T-cell (primary cell): ENCODE results near the gene PPP1R9B. TPM values are rescaled to one million over a fixed set of nuclear protein-coding genes. Genes with fewer than 3 reads are reported as not detected.

ENCODE experiments used
- ATAC-seq, 4 experiments: fragments of 200-7000 bp in 3 of 4; fragments of 150-1000 bp in 1 of 4; cut with Tn5 transposase; replicated peaks in 1 of 4; 1 replicate in 3 of 4; 2 replicates in 1 of 4; pipeline ENCODE4 v1.10.0; 2021; ENCODE audit warnings: moderate library complexity in 3 of 4, mild to moderate bottlenecking in 2 of 4, moderate number of reproducible peaks in 1 of 4
- CTCF ChIA-PET, 2 donors: fragments of 300-600 bp; sonication (Branson Sonifier 250); formaldehyde crosslinking; loops; one replicate each; lab custom pipeline; 2022; ENCODE audit warnings: antibody characterized with exemption in 2 of 2; lab: Charles Lee
- POLR2A ChIA-PET, 2 donors: fragments of 300-600 bp; sonication (Branson Sonifier 250); formaldehyde crosslinking; loops; one replicate each; lab custom pipeline; 2022; ENCODE audit warnings: antibody characterized with exemption in 2 of 2; lab: Charles Lee
- DNase-seq, 35 experiments: peaks; one replicate each; pipeline versions ENCODE4 v3.0.0 to v3.0.0-alpha.2; 2013 to 2023
- H3K27ac ChIP-seq: one replicate; pipeline ENCODE4 v1.5.1; 2013; ENCODE audit warnings: low read length
- H3K27me3 ChIP-seq, 2 experiments: replicated peaks in 1 of 2; 1 replicate in 1 of 2; 2 replicates in 1 of 2; pipeline versions ENCODE4 v1.6.1 to v1.7.0; 2013; ENCODE audit warnings: low read length in 1 of 2, mixed read lengths in 1 of 2; ENCODE audit not compliant: control insufficient read depth in 2 of 2, insufficient read depth in 2 of 2; ENCODE audit errors: extremely low read depth in 1 of 2
- H3K36me3 ChIP-seq, 2 donors: 1 replicate in 1 of 2; 2 replicates in 1 of 2; pipeline versions ENCODE4 v1.6.1 to v1.7.0; 2013; ENCODE audit warnings: low read length in 1 of 2; ENCODE audit not compliant: control insufficient read depth in 2 of 2, insufficient read depth in 1 of 2; ENCODE audit errors: extremely low read depth in 1 of 2
- H3K4me1 ChIP-seq, 2 experiments: 1 replicate in 1 of 2; 2 replicates in 1 of 2; pipeline versions ENCODE4 v1.6.1 to v1.7.0; 2013; ENCODE audit warnings: low read length in 2 of 2, mixed read lengths in 1 of 2; ENCODE audit not compliant: insufficient read depth in 2 of 2, control insufficient read depth in 1 of 2; ENCODE audit errors: extremely low read depth in 1 of 2
- H3K4me3 ChIP-seq, 2 donors: 1 replicate in 1 of 2; 2 replicates in 1 of 2; pipeline versions ENCODE4 v1.5.1 to v1.7.0; 2013; ENCODE audit warnings: mild to moderate bottlenecking in 2 of 2, low read length in 1 of 2, moderate library complexity in 1 of 2; ENCODE audit not compliant: control insufficient read depth in 1 of 2; ENCODE audit errors: extremely low read depth in 1 of 2
- H3K9me3 ChIP-seq: 2 replicates; pipeline ENCODE4 v1.7.0; 2013
- H3K27ac Mint-ChIP-seq, 2 donors: one replicate each; pipeline ENCODE4 v1.8.0; 2020 to 2021; ENCODE audit warnings: mild to moderate bottlenecking in 2 of 2, mixed read lengths in 2 of 2
- H3K27me3 Mint-ChIP-seq, 2 donors: one replicate each; pipeline ENCODE4 v1.8.0; 2021 to 2022; ENCODE audit warnings: mixed read lengths in 2 of 2
- H3K36me3 Mint-ChIP-seq: one replicate; pipeline ENCODE4 v1.8.0; 2021; ENCODE audit warnings: mixed read lengths
- H3K4me1 Mint-ChIP-seq, 3 donors: one replicate each; pipeline ENCODE4 v1.8.0; 2020 to 2022; ENCODE audit warnings: mixed read lengths in 3 of 3, mild to moderate bottlenecking in 1 of 3
- H3K4me3 Mint-ChIP-seq, 3 donors: one replicate each; pipeline ENCODE4 v1.8.0; 2020 to 2022; ENCODE audit warnings: mild to moderate bottlenecking in 3 of 3, mixed read lengths in 3 of 3, moderate library complexity in 3 of 3
- H3K9me3 Mint-ChIP-seq, 3 donors: one replicate each; pipeline ENCODE4 v1.8.0; 2020 to 2022; ENCODE audit warnings: mixed read lengths in 3 of 3
- WGBS: methylation state at CpG from one replicate; pipeline ENCODE4 v1.1.5; 2013; ENCODE audit warnings: missing lambda C conversion rate; ENCODE audit not compliant: insufficient coverage; 5-methylcytosine and 5-hydroxymethylcytosine counted together
- total RNA-seq, 35 experiments: library from RNA in 6 of 35; stranded (reverse) in 6 of 35; fragments of 120-200 nt in 1 of 35; gene quantifications; one replicate each; pipeline versions ENCODE4 v1.2.1 to v1.2.4 and lab custom pipeline; 2013 to 2026

PPP1R9B gene
- total RNA-seq, 5 donors from 2014 or later (not counting 1 experiment from before 2014, with no cell fraction given): 69.5 to 95.9 (median 91.3) TPM

GRCh38 chr17:50091918-50092285 is 58.6 kb downstream of the PPP1R9B start:
- no peaks in the 10 kb centered on the region for H3K9me3 Mint-ChIP-seq
- CTCF ChIA-PET: interaction anchor here (0.5 to 1.9 kb wide), 7 partner anchors 14 to 835 kb away, joined by 3 to 6 read pairs (median 3); no protein-coding TSS in a partner anchor
- Histone ChIP-seq H3K4me1 (peaks cover 5 to 20% of the 10 kb centered on the region in 2 experiments), H3K4me3 (no peak overlapping the region), H3K9me3 (no peaks in the 10 kb centered on the region), H3K27ac (no peak overlapping the region), H3K36me3 (no peaks in the 10 kb centered on the region), H3K27me3 (peaks cover 0 to 5% of the 10 kb centered on the region in 2 experiments)
- no peaks in the 10 kb centered on the region for H3K27me3 Mint-ChIP-seq
- no peak for DNase-seq
- no CpG with 5 or more reads among the region's 2 CpGs for WGBS
- no peak for ATAC-seq
- POLR2A ChIA-PET: no interaction called here
- peaks cover 23 to 36% (median 23%) of the 10 kb centered on the region in 3 donors for H3K4me1 Mint-ChIP-seq
- H3K36me3 Mint-ChIP-seq: no peaks in the 10 kb centered on the region
- no peak overlapping the region for H3K4me3 Mint-ChIP-seq
- H3K27ac Mint-ChIP-seq: no peak overlapping the region

GRCh38 chr17:50090971-50091917 is 59.2 kb downstream of the PPP1R9B start:
- H3K4me3 Mint-ChIP-seq: no peak overlapping the region
- ATAC-seq: no peak
- POLR2A ChIA-PET: interaction anchor here in 1 of 2 donors (0.6 kb wide), 1 partner anchor 338 kb away, joined by 6 read pairs; no protein-coding TSS in a partner anchor
- peaks cover 16 to 30% (median 17%) of the 10 kb centered on the region in 3 donors for H3K4me1 Mint-ChIP-seq
- no peaks in the 10 kb centered on the region for H3K36me3 ChIP-seq
- H3K27ac ChIP-seq: no peak overlapping the region
- H3K9me3 Mint-ChIP-seq: no peaks in the 10 kb centered on the region
- no peaks in the 10 kb centered on the region for H3K9me3 ChIP-seq
- no peak overlapping the region for H3K27ac Mint-ChIP-seq
- H3K4me3 ChIP-seq: no peak overlapping the region
- H3K27me3 ChIP-seq: peaks cover 0 to 5% of the 10 kb centered on the region in 2 experiments
- no peaks in the 10 kb centered on the region for H3K36me3 Mint-ChIP-seq
- H3K27me3 Mint-ChIP-seq: no peaks in the 10 kb centered on the region
- 83% methylated on average over 12 of the region's 15 CpGs for WGBS
- H3K4me1 ChIP-seq: peaks cover 5 to 13% of the 10 kb centered on the region in 2 experiments
- CTCF ChIA-PET: interaction anchor here (0.5 to 1.9 kb wide), 3 partner anchors 8 to 71 kb away, joined by 3 to 5 read pairs (median 5); no protein-coding TSS in a partner anchor
- DNase-seq: no peak

- Mint-ChIP-seq H3K9me3 (no peaks in the 10 kb centered on the region), H3K27ac (no peak overlapping the region), H3K27me3 (no peaks in the 10 kb centered on the region), H3K4me1 (peaks cover 4 to 18% (median 6%) of the 10 kb centered on the region in 3 donors), H3K36me3 (no peaks in the 10 kb centered on the region), H3K4me3 (no peak overlapping the region)
- H3K36me3 ChIP-seq: no peaks in the 10 kb centered on the region
- peaks cover 0 to 4% of the 10 kb centered on the region in 2 experiments for H3K4me1 ChIP-seq
- 80% methylated on average over 2 of the region's 6 CpGs for WGBS
- peaks cover 0 to 5% of the 10 kb centered on the region in 2 experiments for H3K27me3 ChIP-seq
- H3K4me3 ChIP-seq: no peak overlapping the region
- no peaks in the 10 kb centered on the region for H3K9me3 ChIP-seq
- no peak for ATAC-seq
- ChIA-PET POLR2A (no interaction called here), CTCF (no interaction called here)
- DNase-seq: no peak
- H3K27ac ChIP-seq: no peak overlapping the region
Measured at GRCh38 chr17:50090071-50090470, 60.4 kb downstream of the PPP1R9B start.

- Mint-ChIP-seq H3K9me3 (no peaks in the 10 kb centered on the region), H3K4me1 (peaks cover 3 to 9% (median 3%) of the 10 kb centered on the region in 3 donors), H3K4me3 (no peak overlapping the region), H3K27ac (no peak overlapping the region), H3K27me3 (no peaks in the 10 kb centered on the region), H3K36me3 (no peaks in the 10 kb centered on the region)
- POLR2A ChIA-PET: no interaction called here
- DNase-seq: no peak
- CTCF ChIA-PET: no interaction called here
- no peak overlapping the region for H3K27ac ChIP-seq
- no peak for ATAC-seq
- peaks cover 0 to 5% of the 10 kb centered on the region in 2 experiments for H3K27me3 ChIP-seq
- no peaks in the 10 kb centered on the region for H3K9me3 ChIP-seq
- peaks cover 0 to 2% of the 10 kb centered on the region in 2 experiments for H3K4me1 ChIP-seq
- WGBS: 82% methylated on average over 22 of the region's 25 CpGs
- H3K4me3 ChIP-seq: no peak overlapping the region
- no peaks in the 10 kb centered on the region for H3K36me3 ChIP-seq
Measured at GRCh38 chr17:50088952-50089825, 61.3 kb downstream of the PPP1R9B start.

GRCh38 chr17:50087912-50088405 is 62.5 kb downstream of the PPP1R9B start:
- H3K4me1 Mint-ChIP-seq: no peaks in the 10 kb centered on the region
- no peaks in the 10 kb centered on the region for H3K4me1 ChIP-seq
- no peak overlapping the region for H3K4me3 Mint-ChIP-seq
- no peaks in the 10 kb centered on the region for H3K9me3 ChIP-seq
- DNase-seq (no peak), ATAC-seq (no peak)
- H3K36me3 ChIP-seq: no peaks in the 10 kb centered on the region
- peaks cover 0 to 5% of the 10 kb centered on the region in 2 experiments for H3K27me3 ChIP-seq
- H3K27ac Mint-ChIP-seq: no peak overlapping the region
- H3K27me3 Mint-ChIP-seq: no peaks in the 10 kb centered on the region
- H3K27ac ChIP-seq: no peak overlapping the region
- CTCF ChIA-PET: interaction anchor here (0.8 to 2.0 kb wide), 5 partner anchors 31 to 91 kb away, joined by 4 to 7 read pairs (median 5); no protein-coding TSS in a partner anchor
- H3K4me3 ChIP-seq: no peak overlapping the region
- H3K9me3 Mint-ChIP-seq: no peaks in the 10 kb centered on the region
- POLR2A ChIA-PET: interaction anchor here in 1 of 2 donors (0.6 kb wide), 1 partner anchor 38 kb away, joined by 3 read pairs; no protein-coding TSS in a partner anchor
- no peaks in the 10 kb centered on the region for H3K36me3 Mint-ChIP-seq
- 79% methylated on average over 14 of the region's 19 CpGs for WGBS
